T-cell (primary cell): ENCODE results near the gene BDKRB2. TPM values are rescaled to one million over a fixed set of nuclear protein-coding genes. Genes with fewer than 3 reads are reported as not detected.

Source experiments
- ATAC-seq, 4 experiments: fragments of 200-7000 bp in 3 of 4; fragments of 150-1000 bp in 1 of 4; cut with Tn5 transposase; replicated peaks in 1 of 4; 1 replicate in 3 of 4; 2 replicates in 1 of 4; pipeline ENCODE4 v1.10.0; 2021; ENCODE audit warnings: moderate library complexity in 3 of 4, mild to moderate bottlenecking in 2 of 4, moderate number of reproducible peaks in 1 of 4
- CTCF ChIA-PET, 2 donors: fragments of 300-600 bp; sonication (Branson Sonifier 250); formaldehyde crosslinking; loops; one replicate each; lab custom pipeline; 2022; ENCODE audit warnings: antibody characterized with exemption in 2 of 2; lab: Charles Lee
- POLR2A ChIA-PET, 2 donors: fragments of 300-600 bp; sonication (Branson Sonifier 250); formaldehyde crosslinking; loops; one replicate each; lab custom pipeline; 2022; ENCODE audit warnings: antibody characterized with exemption in 2 of 2; lab: Charles Lee
- DNase-seq, 35 experiments: peaks; one replicate each; pipeline versions ENCODE4 v3.0.0 to v3.0.0-alpha.2; 2013 to 2023
- H3K27ac ChIP-seq: one replicate; pipeline ENCODE4 v1.5.1; 2013; ENCODE audit warnings: low read length
- H3K27me3 ChIP-seq, 2 experiments: replicated peaks in 1 of 2; 1 replicate in 1 of 2; 2 replicates in 1 of 2; pipeline versions ENCODE4 v1.6.1 to v1.7.0; 2013; ENCODE audit warnings: low read length in 1 of 2, mixed read lengths in 1 of 2; ENCODE audit not compliant: control insufficient read depth in 2 of 2, insufficient read depth in 2 of 2; ENCODE audit errors: extremely low read depth in 1 of 2
- H3K36me3 ChIP-seq, 2 donors: 1 replicate in 1 of 2; 2 replicates in 1 of 2; pipeline versions ENCODE4 v1.6.1 to v1.7.0; 2013; ENCODE audit warnings: low read length in 1 of 2; ENCODE audit not compliant: control insufficient read depth in 2 of 2, insufficient read depth in 1 of 2; ENCODE audit errors: extremely low read depth in 1 of 2
- H3K4me1 ChIP-seq, 2 experiments: 1 replicate in 1 of 2; 2 replicates in 1 of 2; pipeline versions ENCODE4 v1.6.1 to v1.7.0; 2013; ENCODE audit warnings: low read length in 2 of 2, mixed read lengths in 1 of 2; ENCODE audit not compliant: insufficient read depth in 2 of 2, control insufficient read depth in 1 of 2; ENCODE audit errors: extremely low read depth in 1 of 2
- H3K4me3 ChIP-seq, 2 donors: 1 replicate in 1 of 2; 2 replicates in 1 of 2; pipeline versions ENCODE4 v1.5.1 to v1.7.0; 2013; ENCODE audit warnings: mild to moderate bottlenecking in 2 of 2, low read length in 1 of 2, moderate library complexity in 1 of 2; ENCODE audit not compliant: control insufficient read depth in 1 of 2; ENCODE audit errors: extremely low read depth in 1 of 2
- H3K9me3 ChIP-seq: 2 replicates; pipeline ENCODE4 v1.7.0; 2013
- H3K27ac Mint-ChIP-seq, 2 donors: one replicate each; pipeline ENCODE4 v1.8.0; 2020 to 2021; ENCODE audit warnings: mild to moderate bottlenecking in 2 of 2, mixed read lengths in 2 of 2
- H3K27me3 Mint-ChIP-seq, 2 donors: one replicate each; pipeline ENCODE4 v1.8.0; 2021 to 2022; ENCODE audit warnings: mixed read lengths in 2 of 2
- H3K36me3 Mint-ChIP-seq: one replicate; pipeline ENCODE4 v1.8.0; 2021; ENCODE audit warnings: mixed read lengths
- H3K4me1 Mint-ChIP-seq, 3 donors: one replicate each; pipeline ENCODE4 v1.8.0; 2020 to 2022; ENCODE audit warnings: mixed read lengths in 3 of 3, mild to moderate bottlenecking in 1 of 3
- H3K4me3 Mint-ChIP-seq, 3 donors: one replicate each; pipeline ENCODE4 v1.8.0; 2020 to 2022; ENCODE audit warnings: mild to moderate bottlenecking in 3 of 3, mixed read lengths in 3 of 3, moderate library complexity in 3 of 3
- H3K9me3 Mint-ChIP-seq, 3 donors: one replicate each; pipeline ENCODE4 v1.8.0; 2020 to 2022; ENCODE audit warnings: mixed read lengths in 3 of 3
- WGBS: methylation state at CpG from one replicate; pipeline ENCODE4 v1.1.5; 2013; ENCODE audit warnings: missing lambda C conversion rate; ENCODE audit not compliant: insufficient coverage; 5-methylcytosine and 5-hydroxymethylcytosine counted together
- total RNA-seq, 35 experiments: library from RNA in 6 of 35; stranded (reverse) in 6 of 35; fragments of 120-200 nt in 1 of 35; gene quantifications; one replicate each; pipeline versions ENCODE4 v1.2.1 to v1.2.4 and lab custom pipeline; 2013 to 2026

The BDKRB2 gene
- total RNA-seq, 5 donors from 2014 or later (not counting 1 experiment from before 2014, with no cell fraction given) = 0.06 to 0.09 TPM; not detected in 3

- H3K27ac Mint-ChIP-seq = no peak overlapping the region
- WGBS = 96% methylated on average over 4 of the region's 10 CpGs
- H3K27me3 Mint-ChIP-seq = peaks cover 0 to 5% of the 10 kb centered on the region in 2 donors
Observed at GRCh38 chr14:96166461-96167223, 38.0 kb upstream of the BDKRB2 start.

GRCh38 chr14:96167224-96168148, 37.2 kb upstream of the BDKRB2 start:
- H3K4me1 Mint-ChIP-seq = no peaks in the 10 kb centered on the region
- H3K9me3 ChIP-seq = no peaks in the 10 kb centered on the region
- no peaks in the 10 kb centered on the region for H3K36me3 Mint-ChIP-seq
- no peak for DNase-seq
- no peak overlapping the region for H3K4me3 ChIP-seq
- H3K9me3 Mint-ChIP-seq = no peaks in the 10 kb centered on the region
- H3K4me1 ChIP-seq = no peaks in the 10 kb centered on the region
- H3K36me3 ChIP-seq = peaks cover 0 to 4% of the 10 kb centered on the region in 2 donors
- peaks cover 2 to 8% of the 10 kb centered on the region in 2 experiments for H3K27me3 ChIP-seq
- peaks cover 2 to 5% of the 10 kb centered on the region in 2 donors for H3K27me3 Mint-ChIP-seq
- no peak overlapping the region for H3K27ac ChIP-seq
- no peak for ATAC-seq
- ChIA-PET POLR2A (no interaction called here), CTCF (no interaction called here)
- 64% methylated on average over 3 of the region's 8 CpGs for WGBS
- H3K4me3 Mint-ChIP-seq = no peak overlapping the region
- H3K27ac Mint-ChIP-seq = no peak overlapping the region

More at GRCh38 chr14:96166461-96167223, 38.0 kb upstream of the BDKRB2 start:
- H3K9me3 ChIP-seq = no peaks in the 10 kb centered on the region
- no peak overlapping the region for H3K27ac ChIP-seq
- POLR2A ChIA-PET = no interaction called here
- peaks cover 2 to 8% of the 10 kb centered on the region in 2 experiments for H3K27me3 ChIP-seq
- no peak overlapping the region for H3K4me3 ChIP-seq
- Mint-ChIP-seq H3K9me3 (no peaks in the 10 kb centered on the region), H3K4me3 (no peak overlapping the region), H3K4me1 (no peaks in the 10 kb centered on the region), H3K36me3 (no peaks in the 10 kb centered on the region)
- CTCF ChIA-PET = no interaction called here
- peaks cover 0 to 4% of the 10 kb centered on the region in 2 donors for H3K36me3 ChIP-seq
- DNase-seq (no peak), ATAC-seq (no peak)
- no peaks in the 10 kb centered on the region for H3K4me1 ChIP-seq

- ATAC-seq (no peak), DNase-seq (no peak)
- Mint-ChIP-seq H3K36me3 (no peaks in the 10 kb centered on the region), H3K4me1 (no peaks in the 10 kb centered on the region), H3K9me3 (no peaks in the 10 kb centered on the region), H3K27me3 (peaks cover 5 to 10% of the 10 kb centered on the region in 2 donors), H3K27ac (no peak overlapping the region), H3K4me3 (no peak overlapping the region)
- no CpG with 5 or more reads among the region's 4 CpGs for WGBS
- H3K27ac ChIP-seq = no peak overlapping the region
- peaks cover 0 to 4% of the 10 kb centered on the region in 2 donors for H3K36me3 ChIP-seq
- H3K27me3 ChIP-seq = peaks cover 2 to 18% of the 10 kb centered on the region in 2 experiments
- H3K4me3 ChIP-seq = no peak overlapping the region
- no peaks in the 10 kb centered on the region for H3K4me1 ChIP-seq
- POLR2A ChIA-PET = interaction anchor here in 1 of 2 donors (0.7 kb wide), 1 partner anchor 16 kb away, joined by 3 read pairs; no protein-coding TSS in a partner anchor
- no peaks in the 10 kb centered on the region for H3K9me3 ChIP-seq
- CTCF ChIA-PET = interaction anchor here in 1 of 2 donors (0.7 kb wide), 1 partner anchor 67 kb away, joined by 4 read pairs; no protein-coding TSS in a partner anchor
Observed at GRCh38 chr14:96168581-96168980, 36.1 kb upstream of the BDKRB2 start.

- peaks cover 0 to 4% of the 10 kb centered on the region in 2 donors for H3K36me3 ChIP-seq
- 58% methylated on average over 13 of the region's 14 CpGs for WGBS
- H3K9me3 ChIP-seq = no peaks in the 10 kb centered on the region
- H3K27ac ChIP-seq = no peak overlapping the region
- DNase-seq (no peak), ATAC-seq (no peak)
- Mint-ChIP-seq H3K27me3 (peaks cover 19 to 26% of the 10 kb centered on the region in 2 donors), H3K4me1 (no peaks in the 10 kb centered on the region), H3K9me3 (no peaks in the 10 kb centered on the region), H3K27ac (no peak overlapping the region), H3K4me3 (no peak overlapping the region), H3K36me3 (no peaks in the 10 kb centered on the region)
- H3K4me1 ChIP-seq = no peaks in the 10 kb centered on the region
- peaks cover 2 to 34% of the 10 kb centered on the region in 2 experiments for H3K27me3 ChIP-seq
- POLR2A ChIA-PET = no interaction called here
- CTCF ChIA-PET = no interaction called here
- no peak overlapping the region for H3K4me3 ChIP-seq
Observed at GRCh38 chr14:96170961-96171592, 33.6 kb upstream of the BDKRB2 start.

- Histone ChIP-seq H3K4me1 (peaks cover 0 to 8% of the 10 kb centered on the region in 2 experiments), H3K4me3 (no peak overlapping the region), H3K27ac (no peak overlapping the region), H3K9me3 (no peaks in the 10 kb centered on the region), H3K36me3 (no peaks in the 10 kb centered on the region), H3K27me3 (peaks cover 0 to 34% of the 10 kb centered on the region in 2 experiments)
- Mint-ChIP-seq H3K9me3 (no peaks in the 10 kb centered on the region), H3K4me3 (no peak overlapping the region), H3K27me3 (peaks cover 19 to 25% of the 10 kb centered on the region in 2 donors), H3K36me3 (no peaks in the 10 kb centered on the region), H3K27ac (no peak overlapping the region), H3K4me1 (peaks cover 0 to 11% (median 8%) of the 10 kb centered on the region in 3 donors)
- CTCF ChIA-PET = interaction anchor here in 1 of 2 donors (0.5 kb wide), 1 partner anchor 31 kb away, joined by 8 read pairs; no protein-coding TSS in a partner anchor
- DNase-seq (no peak), ATAC-seq (no peak)
- POLR2A ChIA-PET = no interaction called here
- 90% methylated on average over 17 of the region's 21 CpGs for WGBS
Observed at GRCh38 chr14:96173636-96174475, 30.8 kb upstream of the BDKRB2 start.
